ENCODE measurements around the gene TP63.

The TP63 gene

GRCh38 chr3:189862385-189862998 is 231.3 kb downstream of the TP63 start:
- no peak for DNase-seq (ENCODE audit: low read depth in 2 of 2)

DNA sequence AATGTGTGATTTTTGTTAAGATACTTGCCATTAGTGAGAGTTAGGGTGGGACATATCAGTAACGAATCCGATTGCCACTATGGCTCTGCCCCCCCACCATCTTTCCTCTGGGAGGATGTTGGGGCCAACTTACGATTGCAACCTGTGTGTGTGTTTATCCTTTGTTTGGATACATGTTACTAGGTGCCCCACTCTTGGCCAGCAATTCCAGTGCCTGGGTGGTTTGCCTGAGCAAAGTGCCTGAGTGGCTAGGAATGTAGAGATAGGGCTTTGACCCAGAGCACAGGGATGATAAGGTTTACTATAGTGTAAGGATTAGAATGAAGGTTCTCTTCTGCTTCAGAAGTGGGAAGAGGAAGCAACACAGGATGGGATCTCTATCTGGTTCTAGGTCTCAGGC is 231.8 kb downstream of the TP63 start:
- no peak for DNase-seq (ENCODE audit: low read depth in 2 of 2)

DNA sequence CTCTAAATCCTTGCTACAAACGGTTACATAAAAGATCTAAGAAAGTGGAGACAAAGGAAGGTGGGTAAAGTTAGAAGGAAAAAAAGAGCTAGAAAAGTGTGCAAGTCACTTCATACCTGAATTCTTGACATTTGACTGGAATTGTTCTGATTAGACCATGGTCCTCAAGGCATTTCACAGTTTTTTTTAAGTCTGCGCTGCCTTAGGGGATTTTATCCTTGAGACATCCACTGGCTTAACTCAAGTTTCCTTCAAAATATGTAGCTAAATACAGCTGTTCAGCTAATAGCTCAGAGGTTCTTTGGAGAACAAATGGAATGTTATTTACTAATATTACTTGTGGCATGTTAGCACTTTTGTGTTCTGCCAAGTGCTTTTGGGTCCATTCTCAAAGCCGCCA is 236.9 kb downstream of the TP63 start:
- DNase-seq (ENCODE audit: low read depth in 2 of 2), result no peak

- no peak for DNase-seq (ENCODE audit: low read depth in 2 of 2)
Observed at GRCh38 chr3:189869165-189869564, 238.0 kb downstream of the TP63 start.

DNA sequence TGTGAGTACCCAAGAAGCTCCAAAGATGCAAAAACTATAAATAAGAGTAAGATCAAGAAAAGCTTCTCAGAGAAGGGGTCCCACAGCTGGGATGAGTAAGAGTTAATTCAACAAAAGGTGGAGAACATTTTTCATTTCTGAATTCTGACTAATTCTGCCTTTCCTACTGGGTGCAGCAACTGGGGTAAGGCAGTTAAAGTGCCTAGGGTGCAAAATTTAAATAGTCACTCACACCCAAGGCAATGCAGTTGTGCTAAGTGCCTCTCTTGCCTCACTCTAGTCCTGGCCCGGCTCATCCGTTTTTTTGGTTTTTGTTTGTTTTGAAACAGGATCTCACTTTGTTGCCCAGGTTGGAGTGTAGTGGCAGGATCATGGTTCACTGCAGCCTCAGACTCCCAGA is 240.2 kb downstream of the TP63 start:
- DNase-seq (ENCODE audit: low read depth in 2 of 2), result no peak

GRCh38 chr3:189883113-189883753 is 252.0 kb downstream of the TP63 start:
- DNase-seq (ENCODE audit: low read depth in 2 of 2), result no peak

GRCh38 chr3:189890496-189890895 is 259.3 kb downstream of the TP63 start:
- no peak for DNase-seq (ENCODE audit: low read depth in 2 of 2)

- no peak for DNase-seq (ENCODE audit: low read depth in 2 of 2)
Observed at GRCh38 chr3:189896533-189896932, 265.3 kb downstream of the TP63 start.

- DNase-seq (ENCODE audit: low read depth in 2 of 2), result no peak
Observed at GRCh38 chr3:189897406-189897805, 266.2 kb downstream of the TP63 start.

DNA sequence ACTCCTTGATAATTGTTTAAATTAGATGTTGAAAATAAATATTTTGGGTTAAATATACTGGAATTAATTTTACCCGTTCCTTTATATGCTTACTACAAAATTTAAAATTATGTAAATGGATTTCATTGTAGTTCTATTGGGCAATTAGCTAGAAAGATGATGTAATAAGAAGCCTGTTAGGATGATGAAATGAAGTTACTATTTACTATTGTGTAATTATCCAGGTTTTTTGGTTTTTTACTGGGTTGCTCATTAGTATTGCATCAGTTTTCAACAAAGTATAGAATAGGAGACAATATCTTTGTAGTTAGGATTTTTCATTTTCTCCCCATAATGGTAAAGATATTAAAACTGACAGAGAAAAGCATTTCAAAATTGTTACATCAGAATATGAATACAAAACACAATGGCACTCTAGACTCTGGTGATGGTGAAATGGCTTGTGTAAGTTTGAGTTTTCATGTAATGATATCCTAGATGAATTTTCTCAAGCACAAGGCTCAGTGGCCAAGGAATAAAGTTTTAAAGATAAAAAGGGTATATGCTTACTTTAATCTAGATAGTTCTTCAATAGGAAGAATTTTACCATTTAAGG is 267.5 kb downstream of the TP63 start:
- no peak for DNase-seq (ENCODE audit: low read depth in 2 of 2)

DNA sequence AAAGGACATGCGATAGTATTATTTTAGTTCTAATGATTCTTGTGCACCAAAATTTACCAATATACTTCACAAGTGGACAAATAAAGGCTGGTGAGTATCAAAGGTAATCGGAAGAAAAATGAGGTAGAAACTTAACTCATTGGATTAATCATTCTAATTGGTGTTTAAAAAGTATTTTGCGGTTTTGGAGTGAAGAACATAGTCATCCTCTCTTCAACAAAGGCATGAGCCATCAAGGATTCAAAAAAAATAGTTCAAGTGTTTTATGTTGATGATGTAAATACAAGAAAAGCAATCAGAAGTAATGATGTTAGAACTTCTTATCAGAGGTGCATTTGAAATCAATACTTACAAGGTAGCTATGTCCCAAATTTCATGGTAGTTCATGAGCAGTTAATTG is 268.0 kb downstream of the TP63 start:
- no peak for DNase-seq (ENCODE audit: low read depth in 2 of 2)

DNA sequence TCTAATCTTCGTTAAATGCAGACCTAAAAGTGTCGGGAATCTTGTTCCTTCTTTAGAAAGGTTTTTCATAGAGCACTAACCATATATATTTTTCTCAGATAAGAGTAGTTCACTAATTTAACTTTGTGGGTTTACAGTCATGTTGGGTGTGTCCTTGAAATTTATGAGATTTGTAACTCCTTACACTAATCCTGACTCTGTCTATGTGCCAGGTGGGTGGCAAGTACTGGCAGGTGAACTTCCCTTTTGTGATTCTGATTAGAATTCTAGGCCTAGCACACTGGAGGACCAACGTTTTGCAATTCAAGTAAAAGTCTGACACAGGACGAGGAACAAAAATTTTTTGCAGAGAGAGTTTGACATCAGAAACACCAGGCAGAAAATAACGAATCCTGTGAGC is 269.4 kb downstream of the TP63 start:
- no peak for DNase-seq (ENCODE audit: low read depth in 2 of 2)

DNA sequence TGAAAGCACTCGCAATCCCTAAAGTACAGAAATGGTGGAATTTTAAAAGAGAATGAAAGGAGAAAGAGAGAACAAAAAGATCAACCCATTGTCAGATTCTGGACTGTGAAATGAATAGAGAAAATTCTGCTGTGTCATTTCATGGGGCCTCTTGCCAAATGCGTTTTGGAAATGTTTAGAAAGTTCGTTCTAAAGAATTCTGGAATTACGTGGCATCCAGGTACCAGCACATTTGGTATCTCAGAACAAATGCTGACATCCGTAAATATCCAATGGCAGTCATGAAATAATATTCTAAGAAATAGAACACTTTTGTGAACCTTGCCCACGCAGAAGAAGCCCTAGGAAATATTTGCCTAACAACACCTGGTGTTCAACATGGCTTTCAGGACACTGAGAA is 270.3 kb downstream of the TP63 start:
- DNase-seq (ENCODE audit: low read depth in 2 of 2), result no peak

- no peak for DNase-seq (ENCODE audit: low read depth in 2 of 2)
Observed at GRCh38 chr3:189902230-189903186, 271.3 kb downstream of the TP63 start.

- DNase-seq (ENCODE audit: low read depth in 2 of 2), result no peak
Observed at GRCh38 chr3:189903562-189904250, 272.5 kb downstream of the TP63 start.

GRCh38 chr3:189907803-189908202 is 276.6 kb downstream of the TP63 start:
- no peak for DNase-seq (ENCODE audit: low read depth in 2 of 2)

GRCh38 chr3:189908646-189909045 is 277.5 kb downstream of the TP63 start:
- DNase-seq (ENCODE audit: low read depth in 2 of 2), result no peak

DNA sequence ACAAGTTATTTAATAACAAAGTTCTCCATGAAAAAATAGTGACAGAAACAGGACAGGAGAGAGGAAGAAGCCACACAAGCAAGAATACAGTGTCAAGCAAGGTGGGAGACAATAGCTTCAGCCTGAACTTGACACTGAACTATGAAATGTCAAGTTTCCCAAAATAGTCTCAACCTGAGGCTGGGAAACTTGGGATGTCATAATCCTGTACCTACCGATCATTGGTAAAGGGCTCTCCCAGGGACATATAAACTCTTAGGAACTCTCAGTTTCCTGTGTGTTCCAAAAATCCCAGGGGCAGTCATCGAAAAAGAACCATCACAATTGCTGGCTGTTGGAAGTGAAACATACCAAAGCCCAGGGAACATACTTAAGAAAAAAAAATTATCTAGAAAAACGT is 277.9 kb downstream of the TP63 start:
- DNase-seq (ENCODE audit: low read depth in 2 of 2), result no peak

DNA sequence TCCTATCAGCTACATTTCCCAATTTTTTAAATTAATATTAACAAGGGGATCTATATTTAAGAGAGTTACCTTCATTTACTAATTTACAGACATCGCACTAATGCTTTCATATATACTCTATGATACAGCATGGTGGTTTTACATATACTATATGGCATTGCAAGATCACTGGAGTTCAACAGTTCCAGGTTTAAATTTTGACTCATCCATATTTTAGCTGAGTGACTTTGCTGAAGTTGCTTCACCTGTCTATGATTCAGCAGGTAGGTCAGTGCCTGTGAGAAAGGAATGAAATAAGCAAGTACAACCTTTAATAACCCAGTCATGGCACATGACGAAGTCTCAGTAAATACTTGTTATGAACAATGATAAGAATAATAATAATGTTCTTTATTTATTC is 278.4 kb downstream of the TP63 start:
- DNase-seq (ENCODE audit: low read depth in 2 of 2), result no peak

- DNase-seq (ENCODE audit: low read depth in 2 of 2), result no peak
Observed at GRCh38 chr3:189911001-189911400, 279.8 kb downstream of the TP63 start.

- no peak for DNase-seq (ENCODE audit: low read depth in 2 of 2)
Observed at GRCh38 chr3:189914799-189915198, 283.6 kb downstream of the TP63 start.

GRCh38 chr3:189921770-189922169 is 290.6 kb downstream of the TP63 start:
- no peak for DNase-seq (ENCODE audit: low read depth in 2 of 2)
